K562 (cell line): Measurements from ENCODE around the gene DCAF10. TPM values are rescaled to one million over a fixed set of nuclear protein-coding genes. Genes with fewer than 3 reads are reported as not detected.
A peak's percentile ranks its signal among the peaks of the same experiment; 100 is the strongest.

Source experiments
- ATAC-seq: fragments of 200-7000 bp; cut with Tn5 transposase; 3 replicates; pipeline ENCODE4 v1.9.1; 2020; ENCODE audit warnings: moderate library complexity
- BruUV-seq: library from RNA; stranded (reverse); fragments of 400-500 nt; replicated peaks from 2 replicates; lab custom pipeline; 2021; lab: Mats Ljungman, UMichigan
- CTCF ChIA-PET: fragments of 300-600 bp; formaldehyde crosslinking; extraction: SDS; loops from one replicate; lab custom pipeline; 2021; ENCODE audit warnings: low intra/inter-chr PET ratio; lab: Yijun Ruan, JAX
- POLR2A ChIA-PET: fragments of 300-600, 350-650 bp; sonication (Branson Sonifier 250); formaldehyde crosslinking; extraction: SDS; loops from one replicate; lab custom pipeline; 2021; ENCODE audit warnings: antibody characterized with exemption, inconsistent platforms; lab: Yijun Ruan, JAX
- DNase-seq, 4 experiments: peaks; one replicate each; pipeline versions ENCODE4 v3.0.0 to v3.0.0-alpha.2; 2011 to 2018; ENCODE audit warnings: low spot score in 3 of 4, mixed read lengths in 3 of 4; ENCODE audit errors: extremely low read depth in 1 of 4
- FAIRE-seq: peaks from 2 replicates; lab custom pipeline; 2011; peaks lifted over from hg19 to GRCh38; lab: Jason Lieb, UNC
- H2AFZ ChIP-seq: 2 replicates; pipeline ENCODE4 v1.6.0; 2011; ENCODE audit warnings: low read depth, low read length, control low read depth, inconsistent platforms
- H3K27ac ChIP-seq: fragments of 200-600 bp; 3 replicates; pipeline ENCODE4 v1.8.0; 2011; ENCODE audit warnings: low read depth, mild to moderate bottlenecking, control low read depth, inconsistent platforms, low read length, moderate library complexity, mixed read lengths; ENCODE audit errors: extremely low read depth
- H3K27me3 ChIP-seq, 2 experiments: fragments of 300-600 bp in 1 of 2; 2 replicates in 1 of 2; 3 replicates in 1 of 2; pipeline versions ENCODE4 v1.6.0 to v1.8.0; 2011; ENCODE audit warnings: inconsistent platforms in 2 of 2, low read length in 2 of 2, mild to moderate bottlenecking in 1 of 2, mixed read lengths in 1 of 2, moderate library complexity in 1 of 2; ENCODE audit not compliant: control insufficient read depth in 2 of 2, insufficient read depth in 2 of 2
- H3K36me3 ChIP-seq: fragments of 300-600 bp; 3 replicates; pipeline ENCODE4 v1.8.0; 2011; ENCODE audit warnings: mild to moderate bottlenecking, low read length, inconsistent platforms; ENCODE audit not compliant: control insufficient read depth, insufficient read depth
- H3K4me1 ChIP-seq, 2 experiments: fragments of 200-600 bp in 1 of 2; replicated peaks in 1 of 2; 2 replicates in 1 of 2; 3 replicates in 1 of 2; pipeline versions ENCODE4 v1.5.1 to v1.8.0; 2011; ENCODE audit warnings: inconsistent platforms in 2 of 2, low read length in 2 of 2, mild to moderate bottlenecking in 1 of 2, mixed read lengths in 1 of 2, moderate library complexity in 1 of 2; ENCODE audit not compliant: control insufficient read depth in 2 of 2, insufficient read depth in 2 of 2
- H3K4me2 ChIP-seq: 2 replicates; pipeline ENCODE4 v1.6.1; 2011; ENCODE audit warnings: low read length, control low read depth, inconsistent platforms, mixed read lengths; ENCODE audit not compliant: insufficient read depth
- H3K4me3 ChIP-seq: fragments of 200-600 bp; sonication (generic), shearing (Covaris generic); 2 replicates; pipeline ENCODE4 v1.5.1; 2016; ENCODE audit warnings: control low read depth, inconsistent platforms
- H3K79me2 ChIP-seq: fragments of 200-600 bp; 3 replicates; pipeline ENCODE4 v1.8.0; 2011; ENCODE audit warnings: low read length, inconsistent platforms; ENCODE audit not compliant: control insufficient read depth, insufficient read depth
- H3K9ac ChIP-seq, 2 experiments: 2 replicates each; pipeline versions ENCODE4 v1.6.0 to v1.6.1; 2011; ENCODE audit warnings: low read depth in 2 of 2, low read length in 2 of 2, control low read depth in 1 of 2, inconsistent platforms in 1 of 2, mild to moderate bottlenecking in 1 of 2, mixed read lengths in 1 of 2; ENCODE audit not compliant: insufficient read depth in 1 of 2
- H3K9me1 ChIP-seq: one replicate; pipeline ENCODE4 v1.6.0; 2011; ENCODE audit warnings: inconsistent platforms, mild to moderate bottlenecking, low read length, moderate library complexity; ENCODE audit not compliant: control insufficient read depth, insufficient read depth
- H3K9me3 ChIP-seq: replicated peaks from 2 replicates; pipeline ENCODE4 v1.5.1; 2011; ENCODE audit warnings: low read depth, low read length, inconsistent platforms; ENCODE audit not compliant: control insufficient read depth, insufficient read depth
- H4K20me1 ChIP-seq: replicated peaks from 2 replicates; pipeline ENCODE4 v1.6.1; 2011; ENCODE audit warnings: low read length, inconsistent platforms, mixed read lengths; ENCODE audit not compliant: control insufficient read depth, insufficient read depth
- ADNP ChIP-seq: fragments of 200-800 bp; sonication (Bioruptor generic); IDR thresholded peaks from 2 replicates; pipeline ENCODE4 v1.6.1; 2016; ENCODE audit warnings: missing genetic modification characterization, missing compliant biosample characterization
- ARID1B ChIP-seq: fragments of 450-650 bp; IDR thresholded peaks from 2 replicates; pipeline ENCODE4 v1.6.1; 2016; ENCODE audit warnings: antibody characterized with exemption, mild to moderate bottlenecking, inconsistent platforms
- CBFA2T3 ChIP-seq: fragments of 450-650 bp; IDR thresholded peaks from 2 replicates; pipeline ENCODE4 v1.6.1; 2017
- CHD4 ChIP-seq: fragments of 200-600 bp; sonication (generic); IDR thresholded peaks from 3 replicates; pipeline ENCODE4 v1.6.1; 2012; ENCODE audit warnings: low read depth, mild to moderate bottlenecking, mixed read lengths, low read length, inconsistent platforms; ENCODE audit not compliant: insufficient read depth, insufficient replicate concordance, poor library complexity, severe bottlenecking
- DNMT1 ChIP-seq: fragments of 450-650 bp; IDR thresholded peaks from 2 replicates; pipeline ENCODE4 v1.6.1; 2016; ENCODE audit warnings: antibody characterized with exemption, mild to moderate bottlenecking
- FOXA3 ChIP-seq, 2 experiments: fragments of 450-650 bp in 1 of 2; sonication (generic) in 1 of 2; formaldehyde crosslinking; IDR thresholded peaks in 1 of 2; conservative IDR thresholded peaks in 1 of 2; 2 replicates each; pipeline versions ENCODE4 v1.4.0 to v1.8.0; 2020 to 2022; ENCODE audit warnings: mild to moderate bottlenecking in 2 of 2, missing genetic modification reagents in 1 of 2
- FOXK2 ChIP-seq, 2 experiments: fragments of 450-650 bp; IDR thresholded peaks in 1 of 2; conservative IDR thresholded peaks in 1 of 2; 2 replicates each; pipeline ENCODE4 v1.6.1; 2016; ENCODE audit warnings: low read depth in 2 of 2, mild to moderate bottlenecking in 1 of 2
- HNRNPL ChIP-seq: fragments of 200-400 bp; formaldehyde crosslinking; IDR thresholded peaks from 2 replicates; pipeline ENCODE4 v1.6.1; 2017; ENCODE audit warnings: low read depth, mild to moderate bottlenecking, low read length
- JUND ChIP-seq, 2 experiments: IDR thresholded peaks; 2 replicates in 1 of 2; 3 replicates in 1 of 2; pipeline ENCODE4 v1.6.1; 2011; ENCODE audit warnings: borderline replicate concordance in 2 of 2, low read depth in 2 of 2, low read length in 2 of 2, improper control_type of control experiment in 1 of 2, missing biosample characterization in 1 of 2, missing genetic modification characterization in 1 of 2, missing genetic modification reagents in 1 of 2
- MEIS2 ChIP-seq: fragments of 450-650 bp; IDR thresholded peaks from 2 replicates; pipeline ENCODE4 v1.6.1; 2014; ENCODE audit warnings: mild to moderate bottlenecking; ENCODE audit not compliant: partially characterized antibody
- NELFE ChIP-seq: IDR thresholded peaks from 2 replicates; pipeline ENCODE4 v1.6.1; 2011; ENCODE audit warnings: mild to moderate bottlenecking; ENCODE audit not compliant: insufficient read depth, insufficient read length
- PHF20 ChIP-seq: fragments of 450-650 bp; IDR thresholded peaks from 2 replicates; pipeline ENCODE4 v1.6.1; 2018; ENCODE audit not compliant: partially characterized antibody
- PYGO2 ChIP-seq: fragments of 450-650 bp; IDR thresholded peaks from 2 replicates; pipeline ENCODE4 v1.6.1; 2016; ENCODE audit warnings: mild to moderate bottlenecking, missing genetic modification characterization, moderate library complexity, missing compliant biosample characterization
- XRCC5 ChIP-seq: fragments of 200-400 bp; formaldehyde crosslinking; IDR thresholded peaks from 2 replicates; pipeline ENCODE4 v1.6.1; 2017; ENCODE audit warnings: low read depth, mild to moderate bottlenecking, low read length
- ZFP1 ChIP-seq: fragments of 450-650 bp; formaldehyde crosslinking; IDR thresholded peaks from 2 replicates; pipeline ENCODE4 v1.4.0; 2020; ENCODE audit warnings: mild to moderate bottlenecking, mixed read lengths
- ZNF316 ChIP-seq: fragments of 450-650 bp; IDR thresholded peaks from 2 replicates; pipeline ENCODE4 v1.6.1; 2016
- WGBS: fragments of 100-300 bp; shearing (Covaris generic); methylation state at CpG from one replicate; pipeline ENCODE4 v1.1.6; 2016; ENCODE audit warnings: low coverage, mixed read lengths; ENCODE audit not compliant: insufficient coverage; ENCODE audit errors: missing lambda C conversion rate; 5-methylcytosine and 5-hydroxymethylcytosine counted together
- in situ Hi-C: fragments of 300-500 bp; cut with MboI; formaldehyde crosslinking; loops from 4 replicates; pipeline ENCODE4 v1.15.0; 2018; ENCODE audit warnings: inconsistent platforms, mixed read lengths
- intact Hi-C: fragments of 100-400 bp; cut with micrococcal nuclease; formaldehyde crosslinking; loops from 2 replicates; pipeline ENCODE4 v1.14.2; 2022
- polyA plus RNA-seq, 8 experiments: library from polyadenylated mRNA; depleted of rRNA in 4 of 8; stranded (reverse) in 5 of 8; unstranded in 3 of 8; fragments of >200 nt; fragmentation: Nextera tagmentation in 2 of 8; fragmentation: Illumina TruSeq in 1 of 8; extraction: Ambion mirVana in 2 of 8; extraction: Trizol in 1 of 8; gene quantifications; 2 replicates each; pipeline versions ENCODE4 v1.2.1 to v1.2.3, GENCODE V29; 2011 to 2014; ENCODE audit warnings: inconsistent platforms in 1 of 8, missing spikeins in 1 of 8
- total RNA-seq, 7 experiments: library from RNA; depleted of rRNA in 6 of 7; stranded (reverse); fragments of >200 nt in 6 of 7; fragmentation: Illumina TruSeq in 2 of 7; extraction: Trizol in 2 of 7; gene quantifications; 2 replicates each; pipeline versions ENCODE4 v1.2.1 to v1.2.3, GENCODE V29; 2011 to 2021; ENCODE audit warnings: low replicate concordance in 1 of 7
- TF ChIP-seq, protein P1 (sequence below): fragments of 450-650 bp; IDR thresholded peaks from 2 replicates; pipeline ENCODE4 v1.6.1; 2016
- TF ChIP-seq, protein P2 (sequence below): IDR thresholded peaks from 2 replicates; pipeline ENCODE4 v1.6.1; 2012; ENCODE audit warnings: low read depth, low read length, improper control_type of control experiment, borderline replicate concordance
- TF ChIP-seq, protein P3 (sequence below): fragments of 250-450 bp; sonication (Bioruptor Pico); IDR thresholded peaks from 2 replicates; pipeline ENCODE4 v1.5.0; 2021

DCAF10 gene
- total and polyA plus RNA-seq, 9 of the 15 experiments (the other 6 are each of a cell fraction or from before 2014, with no cell fraction given) = 6.8 to 40.1 (median 16.9) TPM

DNA sequence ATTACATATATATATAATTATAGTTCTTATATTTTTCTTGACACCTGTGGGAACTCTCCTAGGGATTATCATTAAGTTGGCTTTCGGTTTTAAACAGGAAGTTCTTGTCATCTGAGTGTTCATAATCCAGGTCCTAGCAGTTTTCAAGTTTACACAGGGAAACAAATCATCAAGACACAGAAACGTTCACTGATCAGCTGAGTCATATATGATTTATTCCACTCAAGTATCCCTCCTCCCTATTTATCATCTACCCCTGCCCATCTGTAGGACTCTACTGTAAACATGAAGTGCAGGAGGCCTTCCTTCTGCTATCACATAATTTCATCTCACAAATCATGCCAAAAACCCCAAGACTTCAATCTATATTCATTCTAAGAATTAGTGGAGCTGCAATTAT is 97.1 kb downstream of the DCAF10 start:
- DNase-seq (peak in 1 of 4 experiments; percentile 20), FAIRE-seq (no peak), ATAC-seq (no peak; the same call in 2 of the 3 replicates)
- H3K27me3 ChIP-seq = no peaks in the 10 kb centered on the region
- H3K4me3 ChIP-seq = no peak overlapping the region
- H3K4me2 ChIP-seq = no peak overlapping the region
- peaks cover 20% of the 10 kb centered on the region for H3K79me2 ChIP-seq
- ChIA-PET CTCF (no interaction called here), POLR2A (no interaction called here)
- H3K9ac ChIP-seq = no peak overlapping the region
- H3K36me3 ChIP-seq = peaks cover 74% of the 10 kb centered on the region
- WGBS = 30% methylated on average over 2 of the region's 2 CpGs
- no peaks in the 10 kb centered on the region; a peak in 2 of 5 replicates for H3K4me1 ChIP-seq
- no peaks in the 10 kb centered on the region for H3K9me3 ChIP-seq
- H4K20me1 ChIP-seq = no peaks in the 10 kb centered on the region
- BruUV-seq = no TSS peak
- no peak overlapping the region for H2AFZ ChIP-seq
- H3K9me1 ChIP-seq = no peaks in the 10 kb centered on the region
- intact Hi-C loops = no loop called here
- in situ Hi-C loops = no loop called here
- no peak overlapping the region for H3K27ac ChIP-seq
- TF ChIP-seq ZNF316 (no peak), XRCC5 (no peak), NELFE (no peak), PYGO2 (tag) (no peak), HNRNPL (no peak), CBFA2T3 (peak; percentile 25; the same call in 1 of the 2 replicates), ARID1B (0 out of 2 replicates have a peak, but pooled peaks have one; percentile 18), JUND (IDR thresholded peaks at IDR 0.05; ENCODE audit: borderline replicate concordance, low read depth, low read length) (peak; percentile 31; the same call in 1 of the 2 replicates), JUND (tag; IDR thresholded peaks at IDR 0.05; ENCODE audit: borderline replicate concordance, low read depth, low read length) (peak; percentile 48; the same call in 1 of the 3 replicates), ZFP1 (CRISPR knock-in tag) (no peak), DNMT1 (no peak), FOXK2 (conservative IDR thresholded peaks at IDR 0.05 in 1 of 2, IDR thresholded peaks at IDR 0.05 in 1 of 2; ENCODE audit: low read depth in 2 of 2) (0 out of 4 replicates have a peak, but pooled peaks of 1 of the 2 experiments have one; percentile 23), PHF20 (no peak), ADNP (no peak), FOXA3 (CRISPR knock-in tag; conservative IDR thresholded peaks at IDR 0.05 in 1 of 2, IDR thresholded peaks at IDR 0.05 in 1 of 2) (peak in 1 of 2 experiments; percentile 66; a peak in 2 of 4 replicates), MEIS2 (peak; percentile 91), CHD4 (no peak)
- TF ChIP-seq, protein P1, sequence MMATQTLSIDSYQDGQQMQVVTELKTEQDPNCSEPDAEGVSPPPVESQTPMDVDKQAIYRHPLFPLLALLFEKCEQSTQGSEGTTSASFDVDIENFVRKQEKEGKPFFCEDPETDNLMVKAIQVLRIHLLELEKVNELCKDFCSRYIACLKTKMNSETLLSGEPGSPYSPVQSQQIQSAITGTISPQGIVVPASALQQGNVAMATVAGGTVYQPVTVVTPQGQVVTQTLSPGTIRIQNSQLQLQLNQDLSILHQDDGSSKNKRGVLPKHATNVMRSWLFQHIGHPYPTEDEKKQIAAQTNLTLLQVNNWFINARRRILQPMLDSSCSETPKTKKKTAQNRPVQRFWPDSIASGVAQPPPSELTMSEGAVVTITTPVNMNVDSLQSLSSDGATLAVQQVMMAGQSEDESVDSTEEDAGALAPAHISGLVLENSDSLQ = peak; percentile 66
- TF ChIP-seq, protein P2, sequence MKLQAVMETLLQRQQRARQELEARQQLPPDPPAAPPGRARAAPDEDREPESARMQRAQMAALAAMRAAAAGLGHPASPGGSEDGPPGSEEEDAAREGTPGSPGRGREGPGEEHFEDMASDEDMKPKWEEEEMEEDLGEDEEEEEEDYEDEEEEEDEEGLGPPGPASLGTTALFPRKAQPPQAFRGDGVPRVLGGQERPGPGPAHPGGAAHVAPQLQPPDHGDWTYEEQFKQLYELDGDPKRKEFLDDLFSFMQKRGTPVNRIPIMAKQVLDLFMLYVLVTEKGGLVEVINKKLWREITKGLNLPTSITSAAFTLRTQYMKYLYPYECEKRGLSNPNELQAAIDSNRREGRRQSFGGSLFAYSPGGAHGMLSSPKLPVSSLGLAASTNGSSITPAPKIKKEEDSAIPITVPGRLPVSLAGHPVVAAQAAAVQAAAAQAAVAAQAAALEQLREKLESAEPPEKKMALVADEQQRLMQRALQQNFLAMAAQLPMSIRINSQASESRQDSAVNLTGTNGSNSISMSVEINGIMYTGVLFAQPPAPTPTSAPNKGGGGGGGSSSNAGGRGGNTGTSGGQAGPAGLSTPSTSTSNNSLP = peak; percentile 12; the same call in 1 of the 2 replicates
- TF ChIP-seq, protein P3, sequence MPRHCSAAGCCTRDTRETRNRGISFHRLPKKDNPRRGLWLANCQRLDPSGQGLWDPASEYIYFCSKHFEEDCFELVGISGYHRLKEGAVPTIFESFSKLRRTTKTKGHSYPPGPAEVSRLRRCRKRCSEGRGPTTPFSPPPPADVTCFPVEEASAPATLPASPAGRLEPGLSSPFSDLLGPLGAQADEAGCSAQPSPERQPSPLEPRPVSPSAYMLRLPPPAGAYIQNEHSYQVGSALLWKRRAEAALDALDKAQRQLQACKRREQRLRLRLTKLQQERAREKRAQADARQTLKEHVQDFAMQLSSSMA (CRISPR knock-in tag) = no peak
